ENCODE results near the gene FARS2.

FARS2 gene

GRCh38 chr6:5745081-5745480, 483.8 kb downstream of the FARS2 start:
- H3K4me3 ChIP-seq (ENCODE audit: low read depth, low read length) = no peak overlapping the region
- TF ChIP-seq CTCF (IDR thresholded peaks at IDR 0.05; ENCODE audit: low read depth, low read length) = no peak

GRCh38 chr6:5746053-5746758, 484.9 kb downstream of the FARS2 start:
- no peak overlapping the region for H3K4me3 ChIP-seq (ENCODE audit: low read depth, low read length)
- no peak for TF ChIP-seq CTCF (IDR thresholded peaks at IDR 0.05; ENCODE audit: low read depth, low read length)

- TF ChIP-seq CTCF (IDR thresholded peaks at IDR 0.05; ENCODE audit: low read depth, low read length) = no peak
- no peak overlapping the region for H3K4me3 ChIP-seq (ENCODE audit: low read depth, low read length)
Observed at GRCh38 chr6:5746759-5747130, 485.4 kb downstream of the FARS2 start.

GRCh38 chr6:5747379-5747778, 486.1 kb downstream of the FARS2 start:
- no peak for TF ChIP-seq CTCF (IDR thresholded peaks at IDR 0.05; ENCODE audit: low read depth, low read length)
- no peak overlapping the region for H3K4me3 ChIP-seq (ENCODE audit: low read depth, low read length)

GRCh38 chr6:5749016-5749650, 487.8 kb downstream of the FARS2 start:
- no peak for TF ChIP-seq CTCF (IDR thresholded peaks at IDR 0.05; ENCODE audit: low read depth, low read length)
- H3K4me3 ChIP-seq (ENCODE audit: low read depth, low read length) = no peak overlapping the region

- no peak overlapping the region for H3K4me3 ChIP-seq (ENCODE audit: low read depth, low read length)
- TF ChIP-seq CTCF (IDR thresholded peaks at IDR 0.05; ENCODE audit: low read depth, low read length) = no peak
Observed at GRCh38 chr6:5749651-5750215, 488.4 kb downstream of the FARS2 start.

Measured in WI38 (cell line).